ELF-1 (cell line): ENCODE measurements around the gene SLTM.
"Not testable (repeated sequence)": the region's sequence is repeated elsewhere in the genome, so short reads cannot be mapped to it uniquely, and the experiment has no call there.

Source experiments
- DNase-seq: peaks from one replicate; pipeline ENCODE4 v3.0.0-alpha.2; 2016; ENCODE audit warnings: low read depth, low spot score

The SLTM gene

GRCh38 chr15:58876306-58877106, 57.0 kb downstream of the SLTM start:
- no peak for DNase-seq

- no peak for DNase-seq
Observed at GRCh38 chr15:58875343-58875742, 58.1 kb downstream of the SLTM start.

GRCh38 chr15:58873267-58873666, 60.2 kb downstream of the SLTM start:
- DNase-seq: no peak

GRCh38 chr15:58870451-58870850, 63.0 kb downstream of the SLTM start:
- no peak for DNase-seq

- DNase-seq: no peak
Observed at GRCh38 chr15:58867926-58868325, 65.6 kb downstream of the SLTM start.

GRCh38 chr15:58865425-58865880, 68.0 kb downstream of the SLTM start:
- DNase-seq: peak; percentile 70

- peak; percentile 71 for DNase-seq
Observed at GRCh38 chr15:58864602-58865424, 68.7 kb downstream of the SLTM start.

GRCh38 chr15:58862326-58862725, 71.2 kb downstream of the SLTM start:
- no peak for DNase-seq

- DNase-seq: not testable (repeated sequence)
Observed at GRCh38 chr15:58856621-58857020, 76.9 kb downstream of the SLTM start.

GRCh38 chr15:58856086-58856485, 77.4 kb downstream of the SLTM start:
- no peak for DNase-seq

- no peak for DNase-seq
Observed at GRCh38 chr15:58854593-58854992, 78.9 kb downstream of the SLTM start.

GRCh38 chr15:58852347-58852746, 81.1 kb downstream of the SLTM start:
- DNase-seq: no peak

GRCh38 chr15:58851205-58851604, 82.3 kb downstream of the SLTM start:
- not testable (repeated sequence) for DNase-seq

GRCh38 chr15:58842713-58843396, 90.6 kb downstream of the SLTM start:
- no peak for DNase-seq

GRCh38 chr15:58840048-58840447, 93.4 kb downstream of the SLTM start:
- DNase-seq: no peak

- DNase-seq: no peak
Observed at GRCh38 chr15:58839485-58839884, 94.0 kb downstream of the SLTM start.

- peak; percentile 84 for DNase-seq
Observed at GRCh38 chr15:58833681-58834426, 99.6 kb downstream of the SLTM start.

- DNase-seq: no peak
Observed at GRCh38 chr15:58830556-58830955, 102.9 kb downstream of the SLTM start.
